ENCODE results near the gene BMP2K.

The BMP2K gene

GRCh38 chr4:78763251-78763650, 12.9 kb upstream of the BMP2K start:
- Histone ChIP-seq H3K9ac (ENCODE audit: low read depth, low read length, poor library complexity, severe bottlenecking) (no peak overlapping the region), H3K9me3 (ENCODE audit: insufficient read depth, low read depth, low read length) (peaks cover 3% of the 10 kb centered on the region; the same call in 1 of the 2 replicates), H3K4me3 (ENCODE audit: low read length, poor library complexity, severe bottlenecking) (no peak overlapping the region), H3K9me2 (replicated peaks; ENCODE audit: low read depth, low read length) (no peaks in the 10 kb centered on the region), H4K20me1 (ENCODE audit: insufficient read depth, low read length, poor library complexity, severe bottlenecking) (no peaks in the 10 kb centered on the region), H3K4me2 (ENCODE audit: low read depth, low read length, poor library complexity, severe bottlenecking) (no peak overlapping the region), H3F3A (ENCODE audit: low read depth) (no peaks in the 10 kb centered on the region), H2AFZ (ENCODE audit: low read length) (no peak overlapping the region), H3K79me2 (ENCODE audit: insufficient read depth, low read length) (no peaks in the 10 kb centered on the region), H3K4me1 (ENCODE audit: insufficient read depth, low read length, poor library complexity, severe bottlenecking) (peaks cover 42% of the 10 kb centered on the region), H3K36me3 (ENCODE audit: insufficient read depth, low read length) (no peaks in the 10 kb centered on the region; the same call in 1 of the 2 replicates), H3K27me3 (ENCODE audit: insufficient read depth, low read length, poor library complexity, severe bottlenecking) (no peaks in the 10 kb centered on the region)
- TF ChIP-seq EZH2phosphoT487 (IDR thresholded peaks at IDR 0.05; ENCODE audit: borderline replicate concordance) (no peak), CTCF (conservative IDR thresholded peaks at IDR 0.05; ENCODE audit: low read length) (no peak)

DNA sequence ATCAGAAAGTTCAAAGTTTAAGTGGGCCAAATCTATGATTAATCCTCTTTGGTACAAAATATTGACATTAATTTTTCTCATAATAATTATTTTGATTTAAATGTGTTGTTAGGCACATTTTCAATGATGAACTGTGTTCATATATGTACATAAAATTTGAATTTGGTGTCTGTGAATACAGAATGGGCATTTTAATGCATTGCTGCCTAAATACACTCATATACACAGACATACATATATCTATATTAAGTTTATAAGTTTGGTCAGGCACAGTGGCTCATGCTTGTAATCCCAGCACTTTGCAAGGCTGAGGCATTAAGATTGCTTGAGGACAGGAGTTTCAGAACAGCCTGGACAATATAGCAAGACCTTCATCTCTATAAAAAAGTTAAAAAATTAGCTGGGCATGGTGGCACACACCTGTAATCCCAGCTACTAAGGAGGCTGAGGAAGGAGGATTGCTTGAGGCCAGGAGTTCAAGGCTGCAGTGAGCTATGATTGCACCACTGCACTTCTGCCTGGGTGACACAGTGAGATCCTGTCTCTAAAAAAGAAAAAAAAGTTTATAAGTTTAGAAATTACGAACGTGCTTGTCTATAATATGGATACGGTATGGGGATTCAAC, 12.3 kb upstream of the BMP2K start:
- Histone ChIP-seq H3K9ac (ENCODE audit: low read depth, low read length, poor library complexity, severe bottlenecking) (no peak overlapping the region), H3K9me2 (replicated peaks; ENCODE audit: low read depth, low read length) (no peaks in the 10 kb centered on the region), H2AFZ (ENCODE audit: low read length) (no peak overlapping the region), H3K36me3 (ENCODE audit: insufficient read depth, low read length) (no peaks in the 10 kb centered on the region), H3K27me3 (ENCODE audit: insufficient read depth, low read length, poor library complexity, severe bottlenecking) (no peaks in the 10 kb centered on the region), H3K4me2 (ENCODE audit: low read depth, low read length, poor library complexity, severe bottlenecking) (no peak overlapping the region), H3K9me3 (ENCODE audit: insufficient read depth, low read depth, low read length) (no peaks in the 10 kb centered on the region), H3K4me1 (ENCODE audit: insufficient read depth, low read length, poor library complexity, severe bottlenecking) (peaks cover 48% of the 10 kb centered on the region), H3F3A (ENCODE audit: low read depth) (no peaks in the 10 kb centered on the region), H3K79me2 (ENCODE audit: insufficient read depth, low read length) (no peaks in the 10 kb centered on the region), H4K20me1 (ENCODE audit: insufficient read depth, low read length, poor library complexity, severe bottlenecking) (no peaks in the 10 kb centered on the region), H3K4me3 (ENCODE audit: low read length, poor library complexity, severe bottlenecking) (no peak overlapping the region)
- TF ChIP-seq EZH2phosphoT487 (IDR thresholded peaks at IDR 0.05; ENCODE audit: borderline replicate concordance) = no peak
- TF ChIP-seq CTCF (conservative IDR thresholded peaks at IDR 0.05; ENCODE audit: low read length) = no peak

- Histone ChIP-seq H4K20me1 (ENCODE audit: insufficient read depth, low read length, poor library complexity, severe bottlenecking) (no peaks in the 10 kb centered on the region), H3K4me3 (ENCODE audit: low read length, poor library complexity, severe bottlenecking) (no peak overlapping the region), H3K4me1 (ENCODE audit: insufficient read depth, low read length, poor library complexity, severe bottlenecking) (peaks cover 53% of the 10 kb centered on the region), H3K9me3 (ENCODE audit: insufficient read depth, low read depth, low read length) (no peaks in the 10 kb centered on the region), H3K9ac (ENCODE audit: low read depth, low read length, poor library complexity, severe bottlenecking) (no peak overlapping the region), H3F3A (ENCODE audit: low read depth) (no peaks in the 10 kb centered on the region), H3K4me2 (ENCODE audit: low read depth, low read length, poor library complexity, severe bottlenecking) (no peak overlapping the region), H3K9me2 (replicated peaks; ENCODE audit: low read depth, low read length) (no peaks in the 10 kb centered on the region), H3K79me2 (ENCODE audit: insufficient read depth, low read length) (no peaks in the 10 kb centered on the region), H3K27me3 (ENCODE audit: insufficient read depth, low read length, poor library complexity, severe bottlenecking) (no peaks in the 10 kb centered on the region), H2AFZ (ENCODE audit: low read length) (no peak overlapping the region), H3K36me3 (ENCODE audit: insufficient read depth, low read length) (no peaks in the 10 kb centered on the region)
- TF ChIP-seq EZH2phosphoT487 (IDR thresholded peaks at IDR 0.05; ENCODE audit: borderline replicate concordance) (no peak), CTCF (conservative IDR thresholded peaks at IDR 0.05; ENCODE audit: low read length) (no peak)
Observed at GRCh38 chr4:78764498-78764961, 11.6 kb upstream of the BMP2K start.

All from Loucy (cell line).